Dermis blood vessel endothelial cell (primary cell): ENCODE results near the gene CCDC175. TPM values are rescaled to one million over a fixed set of nuclear protein-coding genes. Genes with fewer than 3 reads are reported as not detected.

Source experiments
- DNase-seq: peaks from one replicate; pipeline ENCODE4 v3.0.0; 2010
- total RNA-seq: library from RNA; depleted of rRNA; stranded (reverse); fragments of >200 nt; gene quantifications from 2 replicates; pipeline ENCODE4 v1.2.3, GENCODE V29; 2014

Gene CCDC175
- total RNA-seq, 1 donor from 2014 or later, result not detected

DNA sequence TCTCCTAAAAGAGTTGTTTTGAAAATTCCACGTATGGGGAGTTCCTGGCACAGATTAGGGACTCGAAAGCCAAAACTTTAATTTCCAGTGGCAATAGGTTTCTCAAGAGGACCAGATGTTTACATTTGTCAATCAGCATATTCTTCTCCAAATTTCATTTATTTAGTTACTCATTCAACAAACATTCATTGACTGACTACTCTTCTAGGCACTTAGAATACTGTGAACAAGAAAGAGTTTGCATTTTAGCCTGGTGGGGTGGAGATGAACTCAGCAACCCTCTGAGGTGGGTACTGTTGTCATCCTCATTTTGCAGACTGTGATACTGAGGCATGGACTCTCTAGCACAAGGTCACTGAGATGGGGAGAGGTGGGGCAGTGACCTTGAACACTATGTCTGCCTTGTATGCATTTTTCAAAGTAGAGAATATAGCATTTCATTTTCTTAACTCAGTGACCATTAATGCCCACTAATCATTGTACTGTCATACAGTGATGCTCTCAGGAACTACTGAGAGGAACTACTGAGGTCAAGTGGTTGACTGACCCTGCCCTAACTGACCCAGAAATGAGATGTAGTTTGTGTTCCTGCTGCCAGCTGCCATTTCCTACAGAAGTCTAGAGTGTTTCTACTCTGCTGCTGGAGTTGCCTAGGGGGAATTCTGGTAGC is 94.6 kb downstream of the CCDC175 start:
- DNase-seq, result peak; percentile 4

DNA sequence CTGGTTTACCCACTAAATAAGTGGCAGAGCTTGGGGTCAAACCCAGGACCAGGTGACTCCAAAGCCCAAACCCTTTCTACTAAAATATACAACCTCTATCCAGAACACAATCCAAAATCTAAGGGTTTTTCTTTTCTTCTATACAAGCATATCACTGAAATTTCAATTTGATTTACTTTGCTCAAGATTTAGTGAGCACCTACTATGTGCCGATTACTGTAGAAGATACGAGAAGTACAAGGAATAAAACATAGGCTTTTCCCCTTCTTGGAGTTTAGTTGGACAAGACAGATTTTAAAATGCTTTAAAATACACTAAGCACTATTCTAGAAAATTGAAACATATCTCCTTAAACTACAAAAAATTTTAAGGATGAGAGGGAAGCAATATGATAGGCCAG is 95.2 kb downstream of the CCDC175 start:
- no peak for DNase-seq

DNA sequence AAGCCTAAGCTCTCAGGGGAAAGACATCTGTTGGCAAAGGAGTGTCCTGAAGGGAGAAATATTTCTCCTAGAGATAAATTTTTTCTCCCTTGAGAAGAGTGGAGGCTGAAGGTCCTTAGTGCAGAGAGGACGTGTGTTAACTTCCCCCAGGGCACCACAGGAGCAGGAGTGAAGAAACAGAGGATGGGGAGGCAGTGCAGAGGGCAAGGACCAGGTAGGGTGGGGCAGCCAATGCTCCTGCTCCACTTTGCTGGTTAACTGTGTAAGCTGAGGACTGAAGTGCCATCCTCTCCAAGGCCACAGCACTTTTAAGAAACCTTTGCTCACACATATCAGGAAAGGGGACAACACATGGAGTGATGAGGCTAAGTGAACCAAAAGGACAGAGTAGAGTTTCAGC is 96.4 kb downstream of the CCDC175 start:
- DNase-seq, result no peak

DNA sequence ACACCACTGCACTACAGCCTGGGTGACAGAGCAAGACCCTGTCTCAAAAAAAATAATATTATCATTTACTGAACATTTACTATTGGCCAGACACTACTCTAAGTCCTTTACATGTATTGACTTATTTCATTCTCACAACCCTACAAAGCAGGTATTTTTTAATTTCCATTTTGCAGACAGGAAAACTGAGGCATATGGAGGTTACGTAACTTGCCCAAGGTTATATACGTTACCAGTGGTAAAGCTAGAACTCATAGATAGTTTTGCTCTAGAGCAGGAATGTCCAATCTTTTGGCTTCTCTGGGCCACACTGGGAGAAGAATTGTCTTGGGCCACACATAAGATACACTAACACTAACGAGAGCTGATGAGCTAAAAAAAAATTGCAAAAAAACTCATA is 98.1 kb downstream of the CCDC175 start:
- DNase-seq, result no peak

DNA sequence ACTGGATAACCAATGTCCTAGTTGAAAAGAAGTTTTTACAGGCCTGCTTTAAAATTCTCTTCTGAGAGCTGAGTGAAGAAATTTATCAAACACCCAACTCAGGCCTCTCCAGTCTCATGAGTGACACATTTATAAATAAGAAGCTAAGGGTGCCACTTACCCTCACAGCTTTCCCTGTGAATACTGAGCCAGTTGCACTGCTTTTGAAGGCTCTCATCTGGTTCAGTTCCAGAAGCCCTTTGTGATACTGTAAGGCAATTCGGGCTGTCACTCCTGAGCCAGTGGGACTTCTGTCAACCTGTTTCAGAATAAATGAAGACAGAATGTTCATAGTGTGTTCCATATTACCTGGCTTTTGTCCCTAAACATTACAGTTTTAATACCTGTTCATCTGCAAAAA is 100.9 kb downstream of the CCDC175 start:
- no peak for DNase-seq

DNA sequence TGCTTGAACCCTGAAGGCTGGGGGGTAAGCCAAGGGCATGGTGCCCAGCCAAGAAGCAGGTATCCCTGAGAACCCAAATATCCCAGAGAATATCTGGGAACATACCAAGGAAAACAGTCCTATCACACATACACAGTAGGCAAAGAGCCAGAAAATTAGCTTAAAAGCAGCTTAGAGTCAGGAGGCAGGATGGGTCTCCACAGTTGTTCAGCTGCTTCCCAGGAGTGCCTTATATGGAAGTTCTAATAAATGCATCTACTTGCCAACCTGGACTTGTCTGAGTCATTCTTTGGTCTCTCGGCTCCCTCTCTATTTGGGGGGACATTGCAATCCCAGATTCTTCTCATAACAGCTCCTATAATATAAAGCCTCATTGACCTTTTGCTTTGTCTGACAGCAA is 102.4 kb downstream of the CCDC175 start:
- DNase-seq, result peak; percentile 44

DNA sequence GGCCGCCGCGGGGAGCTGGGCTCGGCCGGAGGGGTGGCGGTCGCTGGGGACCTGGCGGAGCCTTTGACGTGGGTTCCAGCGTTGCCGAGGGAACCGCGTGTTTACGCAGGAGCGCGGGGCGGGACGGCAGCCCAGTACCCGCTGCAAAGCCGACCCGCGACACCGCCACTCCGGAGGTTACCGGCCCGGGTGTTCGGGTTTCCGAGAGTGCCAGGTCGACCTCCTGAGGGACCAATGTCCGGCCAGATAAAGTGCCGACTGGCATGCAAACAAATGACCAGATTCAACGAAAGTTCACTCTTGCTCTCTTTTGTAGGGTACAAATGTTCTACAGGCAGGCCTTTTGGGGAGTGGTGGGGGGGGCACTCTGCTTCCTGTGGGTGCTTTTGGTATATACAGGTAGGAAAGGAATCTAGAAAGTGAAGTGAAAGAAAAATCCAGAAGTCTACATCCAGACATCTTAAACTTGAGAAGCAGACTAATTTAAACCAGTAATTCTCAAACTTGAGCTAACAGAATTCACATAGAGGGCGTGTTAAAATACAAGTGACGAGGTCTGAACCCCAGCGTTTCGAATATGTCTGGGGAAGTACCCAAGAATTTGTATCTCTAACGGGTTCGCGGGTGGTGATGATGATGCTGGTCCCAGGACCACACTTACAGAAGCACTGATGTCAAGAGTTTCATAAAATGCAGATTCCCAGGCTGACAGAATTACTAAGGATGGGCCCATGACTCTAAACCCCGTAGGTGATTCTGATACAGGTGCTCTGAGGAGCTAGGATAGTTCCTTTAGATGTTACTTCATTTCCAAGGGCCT is 111.1 kb downstream of the CCDC175 start, which contains the start of gene GPR135:
Gene GPR135 (minus strand): TSS at position 65 of the 820 bp plus-strand sequence. CDS start 154 bp downstream, outside the sequence.
- DNase-seq, result no peak

DNA sequence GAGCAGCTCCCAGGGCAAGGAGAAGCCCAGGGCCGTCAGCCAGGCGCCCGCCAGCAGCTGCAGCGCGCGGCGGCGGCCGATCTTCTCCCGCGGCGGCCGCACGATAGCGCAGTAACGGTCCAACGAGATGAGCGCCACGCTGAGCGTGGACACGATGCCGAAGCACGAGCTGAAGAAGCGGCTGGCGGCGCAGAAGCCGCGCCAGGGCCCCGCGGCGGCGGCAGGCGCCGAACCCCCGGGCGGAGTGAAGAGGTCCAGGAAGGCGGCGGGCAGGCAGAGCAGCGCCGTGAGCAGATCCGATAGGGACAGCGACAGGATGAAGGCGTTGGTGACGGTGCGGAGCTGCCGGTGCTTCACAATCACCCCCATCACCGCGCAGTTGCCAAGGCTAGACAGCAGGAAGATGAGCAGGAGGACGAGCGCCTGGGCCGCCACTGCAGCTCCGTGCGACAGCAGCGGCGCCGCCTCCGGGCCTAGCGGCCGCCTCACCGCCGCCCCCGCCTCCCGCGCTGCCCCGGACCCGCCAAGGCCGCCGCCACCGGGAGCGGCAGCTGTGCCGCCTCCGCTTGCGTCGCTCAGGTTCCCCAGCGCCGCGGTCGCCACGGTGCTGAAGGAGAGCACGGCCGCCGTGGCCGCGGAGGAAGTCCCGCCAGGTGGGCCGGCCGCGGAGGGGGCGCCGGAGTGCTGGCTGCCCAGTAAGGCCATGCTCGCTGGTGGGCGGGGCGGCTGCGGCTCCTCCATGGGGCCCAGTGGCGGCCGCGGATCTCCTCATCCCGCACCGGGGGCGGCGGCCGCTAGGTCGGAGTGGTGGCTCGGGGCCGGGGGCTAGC is 111.9 kb downstream of the CCDC175 start:
- peak; percentile 71 for DNase-seq

DNA sequence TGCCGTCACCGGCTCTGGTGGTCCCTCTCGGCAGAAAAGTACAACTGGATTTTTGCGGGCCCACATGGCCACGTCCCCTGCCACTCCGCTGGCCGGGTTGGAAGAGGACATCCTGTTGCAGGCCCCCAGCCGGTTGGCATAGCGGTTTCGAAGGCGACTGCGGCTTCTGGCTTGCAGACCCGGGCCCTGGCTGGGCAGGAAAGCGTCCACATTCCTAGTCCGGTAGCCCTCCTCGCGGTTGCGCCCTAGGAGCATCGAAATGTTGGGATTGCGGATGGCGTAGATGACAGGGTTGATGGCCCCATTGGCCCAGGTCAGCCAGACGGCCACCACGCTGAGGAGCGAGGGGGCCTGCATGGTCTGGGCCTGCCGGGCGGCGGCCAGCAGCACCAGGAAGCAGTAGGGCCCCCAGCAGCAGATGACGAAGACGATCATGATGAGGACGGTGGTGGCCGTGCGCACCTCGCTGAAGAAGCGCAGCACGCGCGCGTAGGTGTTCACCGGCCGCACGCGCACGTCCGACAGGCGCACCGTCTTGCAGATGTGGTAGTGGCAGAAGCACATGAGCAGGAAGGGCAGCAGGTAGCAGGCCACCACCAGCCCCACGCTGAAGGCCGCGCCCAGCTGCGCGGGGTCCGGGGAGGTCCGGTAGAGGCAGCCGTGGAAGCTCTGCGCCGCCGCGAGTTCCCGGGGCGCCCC is 112.7 kb downstream of the CCDC175 start:
- DNase-seq, result no peak

DNA sequence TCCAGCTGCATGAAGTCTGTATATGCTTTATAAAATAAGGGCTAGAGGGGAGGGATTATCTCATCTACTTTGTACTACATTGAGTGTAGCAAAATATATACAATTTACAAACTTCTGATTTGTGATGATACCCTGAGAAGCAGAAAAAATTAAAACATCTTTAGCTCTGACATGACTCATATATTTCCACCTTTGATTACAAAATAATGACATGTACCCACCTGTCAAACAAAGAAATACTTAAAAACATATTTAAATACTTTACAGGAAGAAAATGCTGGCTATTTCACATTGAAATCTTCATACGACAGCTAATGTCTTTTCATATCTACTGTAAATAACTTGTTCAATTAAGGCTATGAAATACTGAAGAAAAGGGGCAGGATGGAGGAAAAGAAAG is 114.7 kb downstream of the CCDC175 start:
- no peak for DNase-seq

DNA sequence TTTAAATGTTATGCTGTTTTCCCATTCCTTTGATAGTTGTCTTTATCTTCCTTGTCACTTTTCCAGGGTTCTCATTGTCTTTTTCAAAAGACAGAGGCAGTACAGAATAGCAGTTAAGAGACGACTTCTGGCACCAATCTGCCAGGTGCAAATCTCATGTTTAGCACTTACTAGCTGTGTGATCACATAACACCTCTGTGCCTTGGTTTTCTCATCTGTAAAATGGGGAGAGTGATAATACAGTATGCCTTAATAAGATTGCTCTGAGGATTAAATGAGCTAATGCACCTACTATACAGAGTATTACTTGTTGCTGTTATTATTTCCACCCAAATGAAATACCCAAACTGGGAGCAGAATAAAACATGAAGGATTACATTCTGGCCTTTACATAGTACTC is 116.2 kb downstream of the CCDC175 start:
- no peak for DNase-seq

DNA sequence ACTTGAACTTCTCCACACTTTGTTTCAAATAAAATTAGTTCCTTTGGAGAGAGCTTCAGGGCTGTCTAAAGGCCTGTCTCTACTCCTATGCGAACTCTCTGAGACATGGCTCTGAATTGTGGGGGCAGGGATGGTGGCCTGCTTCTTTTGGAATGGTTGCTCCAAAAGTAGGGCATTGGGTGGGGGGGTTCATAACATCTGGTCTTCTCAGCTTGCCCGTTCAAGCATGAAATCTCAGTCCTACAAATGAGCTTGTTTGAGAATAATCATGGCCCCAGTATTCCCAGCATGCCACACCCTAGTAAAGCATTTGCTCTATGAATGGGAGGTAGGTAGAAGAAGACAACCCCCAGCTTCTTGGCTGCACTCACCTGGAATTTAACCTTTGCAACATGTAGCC is 118.1 kb downstream of the CCDC175 start:
- no peak for DNase-seq

DNA sequence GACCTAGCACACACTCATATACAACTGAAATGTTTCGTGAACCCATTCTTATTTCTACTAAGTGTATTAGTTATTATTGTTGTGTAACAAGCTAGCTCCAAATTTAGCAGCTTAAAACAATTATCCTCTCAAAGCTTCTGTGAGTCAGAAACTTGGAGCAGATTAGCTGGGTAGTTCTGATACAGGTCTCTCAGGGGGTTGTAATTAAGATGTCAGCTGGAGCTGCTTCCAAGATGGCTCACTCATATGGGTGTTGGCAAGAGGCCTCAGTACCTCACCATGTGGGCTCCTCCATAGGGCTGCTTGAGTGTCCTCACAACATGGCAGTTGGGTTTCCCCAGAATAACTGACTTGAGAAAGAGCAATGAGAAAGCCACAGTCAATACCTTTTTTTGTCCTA is 121.2 kb downstream of the CCDC175 start:
- no peak for DNase-seq

Other genes with a start within 250 kb of the CCDC175 start
- gene GPR135, start 111.4 kb downstream of the CCDC175 start, total RNA-seq, result 0.47 and 0.68 TPM in 2 replicates
- 16.6 and 41.4 TPM in 2 replicates for gene L3HYPDH, start 92.4 kb downstream of the CCDC175 start, total RNA-seq
- gene JKAMP, start 92.3 kb downstream of the CCDC175 start, total RNA-seq, result 78.1 and 86.0 TPM in 2 replicates